NCI-H1092 (cell line): ENCODE measurements around the gene UNC5C.

Experiments
- DNase-seq: peaks from one replicate; lab custom pipeline; 2025; lab: John Stamatoyannopoulos, UW

UNC5C gene

DNA sequence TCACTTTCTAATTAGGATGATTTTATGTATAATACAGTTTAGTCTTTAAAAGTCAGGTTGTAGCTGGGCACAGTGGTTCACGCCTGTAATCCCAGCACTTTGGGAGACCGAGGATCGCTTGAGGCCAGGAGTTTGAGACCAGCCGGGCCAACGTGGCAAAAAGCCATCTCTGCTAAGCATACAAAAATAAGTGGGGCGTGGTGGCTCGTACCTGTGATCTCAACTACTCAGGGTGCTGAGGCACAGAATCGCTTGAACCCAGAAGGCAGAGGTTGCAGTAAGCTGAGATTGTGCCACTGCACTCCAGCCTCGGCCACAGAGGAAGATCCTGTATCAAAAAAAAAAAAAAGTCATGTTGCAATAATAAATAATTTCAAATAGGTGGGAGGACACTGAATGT, 426.8 kb downstream of the UNC5C start:
- no peak for DNase-seq

DNA sequence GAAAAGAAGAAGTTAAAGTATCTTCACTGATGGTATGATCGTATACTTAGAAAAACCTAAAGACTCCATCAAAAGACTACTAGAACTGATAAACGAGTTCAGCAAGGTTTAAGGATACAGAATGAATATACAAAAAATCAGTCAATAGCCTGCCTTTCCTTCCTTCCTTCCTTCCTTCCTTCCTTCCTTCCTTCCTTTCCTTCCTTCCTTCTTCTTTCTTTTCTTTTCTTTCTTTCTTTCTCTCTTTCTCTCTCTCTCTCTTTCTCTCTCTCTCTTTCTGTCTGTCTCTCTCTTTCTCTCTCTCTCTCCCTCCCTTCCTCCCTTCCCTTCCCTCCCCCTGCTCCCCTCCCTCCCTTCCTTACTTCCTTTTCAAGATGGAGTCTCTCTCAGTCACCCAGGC, 428.3 kb downstream of the UNC5C start:
- DNase-seq = no peak

DNA sequence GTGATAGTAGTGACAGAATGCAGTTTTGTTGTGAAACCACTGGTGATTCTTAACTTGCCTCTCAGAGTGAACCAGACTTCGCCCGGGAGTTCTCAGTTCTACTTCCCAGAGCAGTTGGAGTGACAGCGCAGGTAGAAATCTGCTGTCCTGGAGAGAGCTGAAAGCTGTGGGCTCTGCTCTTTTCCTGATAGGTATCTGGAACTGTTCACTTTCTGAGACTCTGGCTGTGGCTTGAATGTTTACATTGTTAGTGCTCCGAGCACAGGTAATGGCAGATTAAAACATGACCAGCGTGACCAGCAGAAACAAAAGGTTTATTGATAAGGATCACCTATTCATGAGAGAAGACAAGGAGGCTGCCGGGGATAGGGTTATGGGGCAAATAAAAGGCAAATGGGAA, 430.3 kb downstream of the UNC5C start:
- no peak for DNase-seq

DNA sequence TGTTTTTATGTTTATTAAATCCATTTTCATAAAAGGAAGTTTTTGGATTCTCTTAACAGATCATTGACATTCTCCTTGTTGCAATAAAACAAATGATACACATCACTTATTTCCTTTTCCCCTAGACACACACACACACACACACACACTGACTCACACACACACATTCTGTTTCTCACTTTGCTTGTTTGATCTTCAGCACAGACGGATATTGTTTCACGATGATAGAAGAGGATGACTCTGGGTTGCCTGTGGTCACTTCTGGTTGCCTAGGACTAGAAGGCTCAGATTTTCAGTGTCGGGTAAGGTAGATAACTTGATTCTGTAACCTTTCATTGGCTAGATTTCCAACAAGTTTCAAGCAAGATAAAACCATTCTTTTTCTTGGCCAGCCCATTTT, 434.3 kb downstream of the UNC5C start:
- no peak for DNase-seq
